SK-N-SH treated with all-trans-retinoic acid at 6 μM for 48 hours (cell line): Measurements from ENCODE around the gene GLRX5.

ENCODE experiments used
- ARNTL ChIP-seq: fragments of 450-650 bp; formaldehyde crosslinking; IDR thresholded peaks from 2 replicates; pipeline ENCODE4 v1.5.0; 2020; ENCODE audit warnings: low read depth, mild to moderate bottlenecking, moderate library complexity, borderline replicate concordance
- CSDC2 ChIP-seq: fragments of 250-450 bp; sonication (Bioruptor Pico); IDR thresholded peaks from 2 replicates; pipeline ENCODE4 v1.5.0; 2020; ENCODE audit warnings: mild to moderate bottlenecking, moderate library complexity
- ESRRG ChIP-seq: fragments of 250-450 bp; sonication (Bioruptor Pico); IDR thresholded peaks from 2 replicates; pipeline ENCODE4 v1.6.1; 2021; ENCODE audit warnings: mild to moderate bottlenecking
- GLIS3 ChIP-seq: fragments of 250-450 bp; sonication (Bioruptor Pico); IDR thresholded peaks from 2 replicates; pipeline ENCODE4 v1.5.0; 2020; ENCODE audit warnings: mild to moderate bottlenecking, moderate library complexity
- OSR1 ChIP-seq: fragments of 250-450 bp; sonication (Bioruptor Pico); IDR thresholded peaks from 2 replicates; pipeline ENCODE4 v1.8.0; 2022; ENCODE audit warnings: moderate library complexity, mild to moderate bottlenecking, inconsistent platforms
- RARB ChIP-seq: fragments of 250-450 bp; sonication (Bioruptor Pico); IDR thresholded peaks from 2 replicates; pipeline ENCODE4 v1.8.0; 2021; ENCODE audit warnings: mild to moderate bottlenecking, moderate library complexity
- TOX ChIP-seq: fragments of 250-450 bp; sonication (Bioruptor Pico); IDR thresholded peaks from 2 replicates; pipeline ENCODE4 v1.8.0; 2021; ENCODE audit warnings: mild to moderate bottlenecking, moderate library complexity, borderline replicate concordance
- ZFP30 ChIP-seq: fragments of 450-650 bp; formaldehyde crosslinking; IDR thresholded peaks from 2 replicates; pipeline ENCODE4 v1.5.0; 2022; ENCODE audit warnings: mild to moderate bottlenecking, moderate library complexity
- ZNF70 ChIP-seq: fragments of 450-650 bp; formaldehyde crosslinking; IDR thresholded peaks from 2 replicates; pipeline ENCODE4 v1.5.0; 2020; ENCODE audit warnings: mild to moderate bottlenecking, moderate library complexity
- TF ChIP-seq, protein P1 (sequence below): fragments of 250-450 bp; sonication (Bioruptor Pico); IDR thresholded peaks from 2 replicates; pipeline ENCODE4 v1.8.0; 2021; ENCODE audit warnings: low read depth, mild to moderate bottlenecking, moderate library complexity, borderline replicate concordance
- TF ChIP-seq, protein P2 (sequence below): fragments of 250-450 bp; sonication (Bioruptor Pico); IDR thresholded peaks from 2 replicates; pipeline ENCODE4 v1.5.1; 2020; ENCODE audit warnings: low read depth, mild to moderate bottlenecking, moderate library complexity
- TF ChIP-seq, protein P3 (sequence below): fragments of 250-450 bp; sonication (Bioruptor Pico); IDR thresholded peaks from 2 replicates; pipeline ENCODE4 v1.8.0; 2020; ENCODE audit warnings: mild to moderate bottlenecking, moderate library complexity, borderline replicate concordance

DNA sequence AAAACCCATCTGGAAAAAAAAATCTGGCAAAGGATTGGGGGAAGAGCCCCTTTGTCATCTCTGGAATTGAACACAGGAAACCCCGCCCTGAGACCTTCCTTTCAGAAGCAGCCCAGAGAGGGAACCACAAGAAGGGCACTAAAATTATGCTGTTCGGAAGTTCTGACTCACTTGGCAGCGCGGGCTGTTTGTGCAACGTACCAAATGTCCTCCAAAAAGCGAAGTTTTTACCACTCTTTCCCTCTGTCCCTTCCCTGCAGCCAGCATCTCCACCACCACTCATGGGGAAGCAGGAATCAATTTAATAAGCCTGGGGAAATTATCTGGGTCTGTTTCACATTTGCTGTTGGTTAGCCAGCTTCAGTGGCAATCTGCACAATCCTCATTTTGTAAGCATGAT, 15.2 kb upstream of the GLRX5 start:
- TF ChIP-seq, protein P1, sequence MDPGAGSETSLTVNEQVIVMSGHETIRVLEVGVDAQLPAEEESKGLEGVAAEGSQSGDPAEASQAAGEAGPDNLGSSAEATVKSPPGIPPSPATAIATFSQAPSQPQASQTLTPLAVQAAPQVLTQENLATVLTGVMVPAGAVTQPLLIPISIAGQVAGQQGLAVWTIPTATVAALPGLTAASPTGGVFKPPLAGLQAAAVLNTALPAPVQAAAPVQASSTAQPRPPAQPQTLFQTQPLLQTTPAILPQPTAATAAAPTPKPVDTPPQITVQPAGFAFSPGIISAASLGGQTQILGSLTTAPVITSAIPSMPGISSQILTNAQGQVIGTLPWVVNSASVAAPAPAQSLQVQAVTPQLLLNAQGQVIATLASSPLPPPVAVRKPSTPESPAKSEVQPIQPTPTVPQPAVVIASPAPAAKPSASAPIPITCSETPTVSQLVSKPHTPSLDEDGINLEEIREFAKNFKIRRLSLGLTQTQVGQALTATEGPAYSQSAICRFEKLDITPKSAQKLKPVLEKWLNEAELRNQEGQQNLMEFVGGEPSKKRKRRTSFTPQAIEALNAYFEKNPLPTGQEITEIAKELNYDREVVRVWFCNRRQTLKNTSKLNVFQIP (CRISPR knock-in tag) = no peak
- TF ChIP-seq RARB (CRISPR knock-in tag) = no peak
- TF ChIP-seq CSDC2 (CRISPR knock-in tag) = no peak
- TF ChIP-seq ARNTL (CRISPR knock-in tag) = no peak
- TF ChIP-seq, protein P2, sequence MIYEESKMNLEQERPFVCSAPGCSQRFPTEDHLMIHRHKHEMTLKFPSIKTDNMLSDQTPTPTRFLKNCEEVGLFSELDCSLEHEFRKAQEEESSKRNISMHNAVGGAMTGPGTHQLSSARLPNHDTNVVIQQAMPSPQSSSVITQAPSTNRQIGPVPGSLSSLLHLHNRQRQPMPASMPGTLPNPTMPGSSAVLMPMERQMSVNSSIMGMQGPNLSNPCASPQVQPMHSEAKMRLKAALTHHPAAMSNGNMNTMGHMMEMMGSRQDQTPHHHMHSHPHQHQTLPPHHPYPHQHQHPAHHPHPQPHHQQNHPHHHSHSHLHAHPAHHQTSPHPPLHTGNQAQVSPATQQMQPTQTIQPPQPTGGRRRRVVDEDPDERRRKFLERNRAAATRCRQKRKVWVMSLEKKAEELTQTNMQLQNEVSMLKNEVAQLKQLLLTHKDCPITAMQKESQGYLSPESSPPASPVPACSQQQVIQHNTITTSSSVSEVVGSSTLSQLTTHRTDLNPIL (CRISPR knock-in tag) = no peak
- TF ChIP-seq, protein P3, sequence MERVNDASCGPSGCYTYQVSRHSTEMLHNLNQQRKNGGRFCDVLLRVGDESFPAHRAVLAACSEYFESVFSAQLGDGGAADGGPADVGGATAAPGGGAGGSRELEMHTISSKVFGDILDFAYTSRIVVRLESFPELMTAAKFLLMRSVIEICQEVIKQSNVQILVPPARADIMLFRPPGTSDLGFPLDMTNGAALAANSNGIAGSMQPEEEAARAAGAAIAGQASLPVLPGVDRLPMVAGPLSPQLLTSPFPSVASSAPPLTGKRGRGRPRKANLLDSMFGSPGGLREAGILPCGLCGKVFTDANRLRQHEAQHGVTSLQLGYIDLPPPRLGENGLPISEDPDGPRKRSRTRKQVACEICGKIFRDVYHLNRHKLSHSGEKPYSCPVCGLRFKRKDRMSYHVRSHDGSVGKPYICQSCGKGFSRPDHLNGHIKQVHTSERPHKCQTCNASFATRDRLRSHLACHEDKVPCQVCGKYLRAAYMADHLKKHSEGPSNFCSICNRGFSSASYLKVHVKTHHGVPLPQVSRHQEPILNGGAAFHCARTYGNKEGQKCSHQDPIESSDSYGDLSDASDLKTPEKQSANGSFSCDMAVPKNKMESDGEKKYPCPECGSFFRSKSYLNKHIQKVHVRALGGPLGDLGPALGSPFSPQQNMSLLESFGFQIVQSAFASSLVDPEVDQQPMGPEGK = no peak
- no peak for TF ChIP-seq TOX (CRISPR knock-in tag)
- no peak for TF ChIP-seq ESRRG (CRISPR knock-in tag)
- TF ChIP-seq ZNF70 (CRISPR knock-in tag) = peak; percentile 57
- TF ChIP-seq GLIS3 (CRISPR knock-in tag) = no peak
- no peak for TF ChIP-seq ZFP30
- no peak for TF ChIP-seq OSR1
